A549 treated with Hydrocortisone at 1 μM for 4 hours (cell line): ENCODE measurements around the gene PMAIP1. TPM values are rescaled to one million over a fixed set of nuclear protein-coding genes. Genes with fewer than 3 reads are reported as not detected.

Source experiments
- total RNA-seq: library from RNA; stranded (reverse); fragments of 200-300 nt; extraction: Qiagen RNA extraction; gene quantifications from 5 replicates; pipeline ENCODE4 v1.2.3, GENCODE V29; 2022

The PMAIP1 gene
- total RNA-seq, result 12.0 to 16.3 TPM (median 14.8 TPM) in 5 replicates

GRCh38 chr18:59899298-59900221 is at the start of gene PMAIP1:
Gene PMAIP1, plus strand, starts transcription at chr18:59899996. Its CDS starts 182 bp downstream, at chr18:59900178.

Other genes with a start within 250 kb of the PMAIP1 start
- 9.7 to 14.4 TPM (median 13.0 TPM) in 5 replicates for gene CCBE1, start 202.6 kb upstream of the PMAIP1 start, total RNA-seq